Mesenchymal stem cell (in vitro differentiated cells and primary cell): ENCODE measurements around the gene TUBB4B.

ENCODE experiments used
- DNase-seq: peaks from one replicate; pipeline ENCODE4 v3.0.0-alpha.2; 2013
- H2AFZ ChIP-seq: one replicate; pipeline ENCODE4 v1.6.1; 2013; ENCODE audit warnings: low read depth, mild to moderate bottlenecking, control low read depth, inconsistent platforms, low read length, moderate library complexity
- H2AK5ac ChIP-seq: 2 replicates; pipeline ENCODE4 v1.6.1; 2013; ENCODE audit warnings: low read length, moderate library complexity, mild to moderate bottlenecking, inconsistent platforms; ENCODE audit not compliant: severe bottlenecking
- H2BK120ac ChIP-seq: one replicate; pipeline ENCODE4 v1.6.1; 2013; ENCODE audit warnings: low read depth, mild to moderate bottlenecking, inconsistent platforms, low read length, moderate library complexity
- H2BK12ac ChIP-seq, 2 experiments: one replicate each; pipeline ENCODE4 v1.6.1; 2013; ENCODE audit warnings: inconsistent platforms in 2 of 2, low read length in 2 of 2, mild to moderate bottlenecking in 2 of 2, moderate library complexity in 2 of 2, control low read depth in 1 of 2
- H2BK15ac ChIP-seq: one replicate; pipeline ENCODE4 v1.6.1; 2013; ENCODE audit warnings: mild to moderate bottlenecking, low read depth, inconsistent platforms; ENCODE audit not compliant: poor library complexity, severe bottlenecking
- H2BK5ac ChIP-seq: 2 replicates; pipeline ENCODE4 v1.6.1; 2013; ENCODE audit warnings: low read depth, mild to moderate bottlenecking, low read length, control low read depth, inconsistent platforms; ENCODE audit not compliant: poor library complexity, severe bottlenecking
- H3K14ac ChIP-seq, 2 experiments: one replicate each; pipeline ENCODE4 v1.6.1; 2013; ENCODE audit warnings: inconsistent platforms in 2 of 2, low read length in 2 of 2, control low read depth in 1 of 2, mild to moderate bottlenecking in 1 of 2, moderate library complexity in 1 of 2
- H3K18ac ChIP-seq, 2 experiments: one replicate each; pipeline ENCODE4 v1.6.1; 2013; ENCODE audit warnings: inconsistent platforms in 2 of 2, low read length in 2 of 2, control low read depth in 1 of 2, low read depth in 1 of 2, mild to moderate bottlenecking in 1 of 2
- H3K23ac ChIP-seq, 2 experiments: one replicate each; pipeline ENCODE4 v1.6.1; 2013; ENCODE audit warnings: inconsistent platforms in 2 of 2, low read length in 2 of 2, mild to moderate bottlenecking in 2 of 2, moderate library complexity in 2 of 2, control low read depth in 1 of 2
- H3K27ac ChIP-seq: 2 replicates; pipeline ENCODE4 v1.5.1; 2013; ENCODE audit warnings: mild to moderate bottlenecking, moderate library complexity, low read length, control low read depth, inconsistent platforms; ENCODE audit not compliant: poor library complexity, severe bottlenecking
- H3K27me3 ChIP-seq, 2 experiments: 2 replicates each; pipeline versions ENCODE4 v1.6.1 to v1.7.0; 2013; ENCODE audit warnings: low read length in 2 of 2, mild to moderate bottlenecking in 2 of 2, moderate library complexity in 2 of 2, control low read depth in 1 of 2, inconsistent platforms in 1 of 2; ENCODE audit not compliant: control insufficient read depth in 1 of 2, insufficient read depth in 1 of 2
- H3K36me3 ChIP-seq, 2 experiments: 2 replicates each; pipeline versions ENCODE4 v1.6.1 to v1.7.0; 2013; ENCODE audit warnings: low read length in 2 of 2, control low read depth in 1 of 2, inconsistent platforms in 1 of 2, low read depth in 1 of 2, mild to moderate bottlenecking in 1 of 2; ENCODE audit not compliant: insufficient read depth in 2 of 2, control insufficient read depth in 1 of 2
- H3K4ac ChIP-seq, 2 experiments: one replicate each; pipeline ENCODE4 v1.6.1; 2013; ENCODE audit warnings: inconsistent platforms in 2 of 2, low read length in 2 of 2, mild to moderate bottlenecking in 2 of 2, moderate library complexity in 2 of 2, control low read depth in 1 of 2, low read depth in 1 of 2
- H3K4me1 ChIP-seq: 2 replicates; pipeline ENCODE4 v1.6.1; 2013; ENCODE audit warnings: low read depth, low read length, control low read depth; ENCODE audit not compliant: control insufficient read depth, insufficient read depth
- H3K4me2 ChIP-seq: 2 replicates; pipeline ENCODE4 v1.6.1; 2013; ENCODE audit warnings: low read length, mild to moderate bottlenecking, inconsistent platforms; ENCODE audit not compliant: poor library complexity, severe bottlenecking
- H3K4me3 ChIP-seq, 2 experiments: 2 replicates each; pipeline versions ENCODE4 v1.5.1 to v1.7.0; 2013; ENCODE audit warnings: low read length in 2 of 2, mild to moderate bottlenecking in 2 of 2, control low read depth in 1 of 2, low read depth in 1 of 2; ENCODE audit not compliant: insufficient read depth in 1 of 2
- H3K79me1 ChIP-seq: replicated peaks from 2 replicates; pipeline ENCODE4 v1.6.1; 2013; ENCODE audit warnings: mild to moderate bottlenecking, control low read depth, low read length, inconsistent platforms; ENCODE audit not compliant: poor library complexity, severe bottlenecking
- H3K9ac ChIP-seq: 2 replicates; pipeline ENCODE4 v1.7.0; 2013; ENCODE audit warnings: mild to moderate bottlenecking, low read length, moderate library complexity
- H3K9me3 ChIP-seq: 2 replicates; pipeline ENCODE4 v1.7.0; 2013; ENCODE audit warnings: mild to moderate bottlenecking, low read length; ENCODE audit not compliant: control insufficient read depth
- H4K8ac ChIP-seq: one replicate; pipeline ENCODE4 v1.6.1; 2013; ENCODE audit warnings: inconsistent platforms, mild to moderate bottlenecking, low read length, moderate library complexity
- H4K91ac ChIP-seq: one replicate; pipeline ENCODE4 v1.6.1; 2013; ENCODE audit warnings: mild to moderate bottlenecking, low read length, inconsistent platforms
- WGBS: methylation state at CpG from one replicate; pipeline ENCODE4 v1.1.7; 2013; ENCODE audit warnings: mixed read lengths; 5-methylcytosine and 5-hydroxymethylcytosine counted together

TUBB4B gene

DNA sequence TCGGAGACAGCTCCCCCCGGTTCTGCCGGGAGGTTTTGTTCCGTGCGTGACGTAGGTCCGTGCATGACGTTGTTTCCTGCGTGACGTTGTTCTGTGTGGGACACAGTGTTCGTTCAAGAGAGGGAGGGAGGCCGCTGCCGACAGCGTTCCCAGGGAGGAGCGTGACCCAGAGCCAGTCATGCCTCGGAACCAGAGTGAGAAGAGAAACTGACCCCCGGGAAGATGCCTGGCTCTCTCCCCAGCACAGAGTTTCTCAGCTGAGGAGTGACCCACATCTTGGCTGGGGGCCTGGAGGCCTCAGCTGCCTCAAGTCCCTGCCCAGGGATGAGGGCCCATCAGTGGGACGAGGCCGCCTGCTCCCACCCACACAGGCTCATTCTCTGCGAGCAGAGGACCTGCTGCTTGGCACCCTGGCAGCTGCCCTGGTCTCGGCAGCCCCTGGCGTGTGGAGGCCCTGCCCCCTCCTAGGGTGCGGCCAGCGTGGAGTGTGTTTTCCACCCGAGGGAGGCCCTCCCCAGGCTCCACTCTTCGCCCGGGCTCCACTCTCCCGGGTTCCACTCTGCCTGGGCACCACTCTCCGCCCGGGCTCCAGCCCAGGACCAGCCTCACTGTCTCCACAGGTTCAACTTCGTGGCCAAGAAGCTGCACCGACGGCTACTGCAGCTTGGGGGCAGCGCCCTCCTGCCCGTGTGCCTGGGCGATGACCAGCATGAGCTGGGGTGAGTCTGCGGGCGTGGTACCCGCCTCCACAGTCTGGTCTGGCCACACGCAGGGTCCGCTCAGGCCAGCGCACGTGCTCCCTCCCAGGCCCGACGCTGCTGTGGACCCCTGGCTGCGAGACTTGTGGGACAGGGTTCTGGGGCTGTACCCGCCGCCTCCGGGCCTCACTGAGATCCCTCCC lies 27.7 kb upstream of the TUBB4B start:
- Histone ChIP-seq H3K4ac (no peak overlapping the region), H2BK12ac (no peak overlapping the region)

DNA sequence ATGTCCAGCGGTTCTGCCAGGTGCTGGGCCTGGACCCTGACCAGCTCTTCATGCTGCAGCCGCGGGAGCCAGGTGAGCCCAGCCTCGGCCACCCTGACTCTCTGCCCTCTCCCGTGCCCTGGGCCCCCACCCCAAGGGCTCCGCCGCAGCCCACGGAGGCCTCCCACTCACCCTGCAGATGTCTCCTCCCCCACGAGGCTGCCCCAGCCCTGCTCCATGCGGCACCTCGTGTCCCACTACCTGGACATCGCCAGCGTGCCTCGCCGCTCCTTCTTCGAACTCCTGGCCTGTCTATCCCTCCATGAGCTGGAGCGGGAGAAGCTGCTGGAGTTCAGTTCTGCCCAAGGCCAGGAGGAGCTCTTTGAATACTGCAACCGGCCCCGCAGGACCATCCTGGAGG lies 26.5 kb upstream of the TUBB4B start:
- Histone ChIP-seq H3K4ac (no peak overlapping the region), H3K27ac (no peak overlapping the region)

More for the DNA sequence above, 27.7 kb upstream of the TUBB4B start:
- no peak overlapping the region for H3K27ac ChIP-seq
- no peak overlapping the region for H3K4me2 ChIP-seq
- H3K23ac ChIP-seq, result no peak overlapping the region
- no peak overlapping the region for H2AFZ ChIP-seq
- no peak overlapping the region for H2BK120ac ChIP-seq
- no peak overlapping the region for H3K4me3 ChIP-seq
- 96% methylated on average over 49 of the region's 49 CpGs for WGBS
- H3K9ac ChIP-seq, result no peak overlapping the region
- peaks cover 7% of the 10 kb centered on the region for H3K79me1 ChIP-seq
- H4K8ac ChIP-seq, result peak overlapping the region; percentile 10
- no peak overlapping the region for H2BK5ac ChIP-seq
- no peak overlapping the region for H2BK15ac ChIP-seq
- no peak overlapping the region for H3K18ac ChIP-seq
- no peak overlapping the region for H4K91ac ChIP-seq
- H3K9me3 ChIP-seq, result no peaks in the 10 kb centered on the region
- H3K4me1 ChIP-seq, result peaks cover 23% of the 10 kb centered on the region
- peaks cover 11 to 83% of the 10 kb centered on the region in 2 experiments for H3K36me3 ChIP-seq
- no peak for DNase-seq
- no peak overlapping the region for H2AK5ac ChIP-seq
- no peaks in the 10 kb centered on the region for H3K27me3 ChIP-seq
- H3K14ac ChIP-seq, result no peak overlapping the region

DNA sequence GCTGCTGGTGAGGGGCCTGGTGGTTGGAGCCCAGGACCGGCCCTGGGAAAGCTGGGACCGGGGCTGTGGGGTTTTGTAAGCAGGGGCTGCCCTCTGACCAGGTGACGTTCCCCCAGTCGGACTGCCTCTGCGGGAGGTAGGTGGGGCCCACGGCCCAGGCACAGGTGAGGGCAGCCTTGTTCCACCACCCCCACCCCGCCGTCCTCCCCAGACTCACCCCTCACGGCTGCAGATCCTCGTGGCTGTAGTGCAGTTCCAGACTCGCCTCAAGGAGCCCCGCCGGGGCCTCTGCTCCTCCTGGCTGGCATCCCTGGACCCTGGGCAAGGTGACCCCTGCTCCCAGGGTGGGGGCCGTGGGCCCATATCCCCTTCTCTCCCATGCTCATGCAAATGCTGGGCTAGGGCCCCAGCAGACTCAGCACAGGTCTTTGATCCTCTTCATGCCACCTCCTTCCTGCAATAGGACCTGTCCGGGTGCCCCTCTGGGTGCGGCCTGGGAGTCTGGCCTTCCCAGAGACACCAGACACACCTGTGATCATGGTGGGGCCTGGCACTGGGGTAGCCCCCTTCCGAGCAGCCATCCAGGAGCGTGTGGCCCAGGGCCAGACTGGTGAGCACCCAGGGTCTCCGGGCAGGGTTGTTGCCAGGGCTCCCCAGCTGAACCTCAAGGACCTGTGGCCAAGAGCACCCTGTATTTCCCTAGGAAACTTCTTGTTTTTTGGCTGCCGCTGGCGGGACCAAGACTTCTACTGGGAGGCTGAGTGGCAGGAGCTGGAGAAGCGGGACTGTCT lies 25.7 kb upstream of the TUBB4B start:
- 97% methylated on average over 22 of the region's 22 CpGs for WGBS
- H2BK12ac ChIP-seq, result no peak overlapping the region

More for the DNA sequence above, 26.5 kb upstream of the TUBB4B start:
- peaks cover 3% of the 10 kb centered on the region for H3K79me1 ChIP-seq
- no peak overlapping the region for H2AK5ac ChIP-seq
- H3K23ac ChIP-seq, result no peak overlapping the region
- H3K4me3 ChIP-seq, result no peak overlapping the region
- H3K4me2 ChIP-seq, result no peak overlapping the region
- no peak overlapping the region for H4K8ac ChIP-seq
- H4K91ac ChIP-seq, result no peak overlapping the region
- no peak overlapping the region for H2BK15ac ChIP-seq
- H3K9ac ChIP-seq, result no peak overlapping the region
- H3K18ac ChIP-seq, result no peak overlapping the region
- no peak overlapping the region for H2BK5ac ChIP-seq
- H2BK12ac ChIP-seq, result no peak overlapping the region
- H3K9me3 ChIP-seq, result no peaks in the 10 kb centered on the region
- H2AFZ ChIP-seq, result no peak overlapping the region
- no peak overlapping the region for H3K14ac ChIP-seq
- no peak for DNase-seq
- WGBS, result 96% methylated on average over 19 of the region's 19 CpGs
- no peak overlapping the region for H2BK120ac ChIP-seq
- H3K27me3 ChIP-seq, result no peaks in the 10 kb centered on the region
- peaks cover 33% of the 10 kb centered on the region for H3K4me1 ChIP-seq
- H3K36me3 ChIP-seq, result peaks cover 5 to 70% of the 10 kb centered on the region in 2 experiments

More for the DNA sequence above, 25.7 kb upstream of the TUBB4B start:
- Histone ChIP-seq H3K79me1 (peaks cover 3% of the 10 kb centered on the region), H3K4me1 (peaks cover 38% of the 10 kb centered on the region), H3K4me2 (no peak overlapping the region), H3K9me3 (no peaks in the 10 kb centered on the region), H3K23ac (no peak overlapping the region), H3K9ac (no peak overlapping the region), H4K91ac (no peak overlapping the region), H3K4ac (no peak overlapping the region), H3K18ac (no peak overlapping the region), H3K36me3 (peaks cover 5 to 69% of the 10 kb centered on the region in 2 experiments), H3K4me3 (no peak overlapping the region), H3K14ac (no peak overlapping the region), H2AK5ac (no peak overlapping the region), H3K27ac (no peak overlapping the region), H2AFZ (no peak overlapping the region), H2BK5ac (no peak overlapping the region), H4K8ac (no peak overlapping the region), H2BK120ac (no peak overlapping the region), H2BK15ac (no peak overlapping the region), H3K27me3 (no peaks in the 10 kb centered on the region)
- no peak for DNase-seq
